HEK293 (cell line): ENCODE data around the gene DYDC1.

ENCODE experiments used
- CTCF ChIA-PET: fragments of 350-600 bp; formaldehyde crosslinking; extraction: SDS; loops from one replicate; lab custom pipeline; 2021; ENCODE audit warnings: antibody characterized with exemption; lab: Yijun Ruan, JAX
- POLR2A ChIA-PET: fragments of 300-600 bp; formaldehyde crosslinking; extraction: SDS; loops from one replicate; lab custom pipeline; 2020; ENCODE audit warnings: antibody characterized with exemption, inconsistent platforms; lab: Yijun Ruan, JAX
- H3K27ac ChIP-seq: fragments of 200-500 bp; sonication (Bioruptor generic); 2 replicates; pipeline ENCODE4 v1.5.1; 2014; ENCODE audit warnings: low read depth, low read length, control low read depth, inconsistent platforms; ENCODE audit errors: extremely low read depth
- H3K36me3 ChIP-seq, 2 experiments: fragments of 200-500 bp in 1 of 2; sonication (Bioruptor generic) in 1 of 2; 1 replicate in 1 of 2; 2 replicates in 1 of 2; pipeline ENCODE4 v1.5.1; 2014 to 2017; ENCODE audit warnings: inconsistent platforms in 2 of 2, low read length in 2 of 2; ENCODE audit not compliant: control insufficient read depth in 2 of 2, insufficient read depth in 1 of 2
- H3K4me1 ChIP-seq: fragments of 200-500 bp; sonication (Bioruptor generic); 2 replicates; pipeline ENCODE4 v1.5.1; 2014; ENCODE audit warnings: mild to moderate bottlenecking, low read length, inconsistent platforms; ENCODE audit not compliant: control insufficient read depth, insufficient read depth
- H3K4me3 ChIP-seq: 2 replicates; pipeline ENCODE4 v1.5.1; 2011; ENCODE audit warnings: low read depth, mild to moderate bottlenecking, control low read depth, low read length, moderate library complexity
- H3K9me3 ChIP-seq: fragments of 200-500 bp; sonication (Bioruptor generic); 2 replicates; pipeline ENCODE4 v1.5.1; 2014; ENCODE audit warnings: low read depth, low read length, inconsistent platforms; ENCODE audit not compliant: control insufficient read depth, insufficient read depth
- BCL11B ChIP-seq: fragments of 450-650 bp; formaldehyde crosslinking; IDR thresholded peaks from 2 replicates; pipeline ENCODE4 v1.5.1; 2016; ENCODE audit warnings: low read depth, missing biosample characterization, missing genetic modification characterization
- SCRT2 ChIP-seq: fragments of 450-650 bp; formaldehyde crosslinking; IDR thresholded peaks from 2 replicates; pipeline ENCODE4 v1.5.1; 2016; ENCODE audit warnings: missing biosample characterization, missing genetic modification characterization
- YY2 ChIP-seq: fragments of 450-650 bp; formaldehyde crosslinking; IDR thresholded peaks from 2 replicates; pipeline ENCODE4 v1.5.1; 2016; ENCODE audit warnings: missing biosample characterization, missing genetic modification characterization
- ZBTB21 ChIP-seq: fragments of 450-650 bp; formaldehyde crosslinking; IDR thresholded peaks from 2 replicates; pipeline ENCODE4 v1.5.1; 2017; ENCODE audit warnings: missing biosample characterization, missing genetic modification characterization
- ZBTB48 ChIP-seq: fragments of 450-650 bp; formaldehyde crosslinking; IDR thresholded peaks from 2 replicates; pipeline ENCODE4 v1.5.1; 2016; ENCODE audit warnings: missing biosample characterization, missing genetic modification characterization
- ZNF112 ChIP-seq: fragments of 450-650 bp; formaldehyde crosslinking; IDR thresholded peaks from 2 replicates; pipeline ENCODE4 v1.5.0; 2017; ENCODE audit warnings: missing biosample characterization, missing genetic modification characterization
- ZNF214 ChIP-seq: fragments of 450-650 bp; formaldehyde crosslinking; IDR thresholded peaks from 2 replicates; pipeline ENCODE4 v1.5.1; 2017; ENCODE audit warnings: missing biosample characterization, mild to moderate bottlenecking, missing genetic modification characterization, borderline replicate concordance
- ZNF292 ChIP-seq: fragments of 450-650 bp; formaldehyde crosslinking; IDR thresholded peaks from 2 replicates; pipeline ENCODE4 v1.5.1; 2016; ENCODE audit warnings: low read depth, missing biosample characterization, missing genetic modification characterization, borderline replicate concordance
- ZNF404 ChIP-seq: fragments of 450-650 bp; formaldehyde crosslinking; IDR thresholded peaks from 2 replicates; pipeline ENCODE4 v1.5.1; 2017; ENCODE audit warnings: missing biosample characterization, missing genetic modification characterization
- ZNF510 ChIP-seq: fragments of 450-650 bp; formaldehyde crosslinking; IDR thresholded peaks from 2 replicates; pipeline ENCODE4 v1.5.1; 2018; ENCODE audit warnings: mild to moderate bottlenecking, missing genetic modification characterization, missing biosample characterization; ENCODE audit not compliant: insufficient replicate concordance
- ZNF530 ChIP-seq: fragments of 450-650 bp; formaldehyde crosslinking; IDR thresholded peaks from 2 replicates; pipeline ENCODE4 v1.5.1; 2016; ENCODE audit warnings: low read depth, missing biosample characterization, missing genetic modification characterization
- ZNF544 ChIP-seq: fragments of 450-650 bp; formaldehyde crosslinking; IDR thresholded peaks from 2 replicates; pipeline ENCODE4 v1.5.0; 2017; ENCODE audit warnings: missing biosample characterization, missing genetic modification characterization
- ZNF571 ChIP-seq: fragments of 450-650 bp; formaldehyde crosslinking; IDR thresholded peaks from 2 replicates; pipeline ENCODE4 v1.5.0; 2017; ENCODE audit warnings: missing biosample characterization, missing genetic modification characterization
- ZNF654 ChIP-seq: fragments of 450-650 bp; formaldehyde crosslinking; IDR thresholded peaks from 2 replicates; pipeline ENCODE4 v1.5.1; 2016; ENCODE audit warnings: low read depth, missing biosample characterization, missing genetic modification characterization
- ZNF677 ChIP-seq: fragments of 450-650 bp; IDR thresholded peaks from 2 replicates; pipeline ENCODE4 v1.5.0; 2018; ENCODE audit warnings: missing biosample characterization, mild to moderate bottlenecking, missing genetic modification characterization, moderate library complexity
- ZNF704 ChIP-seq: fragments of 450-650 bp; formaldehyde crosslinking; IDR thresholded peaks from 2 replicates; pipeline ENCODE4 v1.5.1; 2016; ENCODE audit warnings: missing biosample characterization, missing genetic modification characterization
- ZNF830 ChIP-seq: fragments of 450-650 bp; IDR thresholded peaks from 2 replicates; pipeline ENCODE4 v1.5.0; 2018; ENCODE audit warnings: missing biosample characterization, missing genetic modification characterization, low read depth, mild to moderate bottlenecking, moderate library complexity

DYDC1 gene

GRCh38 chr10:80319725-80320290 is 36.7 kb downstream of the DYDC1 start:
- H3K4me3 ChIP-seq, result no peak overlapping the region
- TF ChIP-seq ZNF571 (no peak), ZNF292 (tag by site-specific recombination) (no peak)
- TF ChIP-seq, all 188 proteins: peak for 0
- Histone ChIP-seq H3K36me3 (no peaks in the 10 kb centered on the region), H3K4me1 (no peaks in the 10 kb centered on the region), H3K27ac (no peak overlapping the region), H3K9me3 (no peaks in the 10 kb centered on the region)
- ChIA-PET POLR2A (no interaction called here), CTCF (no interaction called here)

DNA sequence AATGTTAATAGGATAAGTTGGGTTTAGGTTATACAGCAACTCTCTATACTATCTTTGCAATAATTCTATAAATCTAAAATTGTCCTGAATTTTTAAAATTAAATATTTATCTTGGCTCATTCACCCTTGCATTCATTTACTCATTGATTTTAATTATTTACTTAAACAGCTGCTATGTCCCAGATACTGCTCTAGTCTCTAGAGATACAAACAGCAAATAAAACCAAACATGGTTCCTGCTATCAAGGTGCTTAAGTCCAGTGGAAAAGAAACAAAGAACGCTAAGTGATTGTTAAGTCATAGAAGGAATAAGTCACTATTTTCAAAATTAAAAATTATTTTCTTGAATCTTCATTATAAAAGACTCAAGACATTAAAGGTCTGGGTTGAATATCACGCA is 37.2 kb downstream of the DYDC1 start:
- Histone ChIP-seq H3K36me3 (no peaks in the 10 kb centered on the region), H3K4me3 (no peak overlapping the region), H3K4me1 (no peaks in the 10 kb centered on the region), H3K27ac (no peak overlapping the region), H3K9me3 (no peaks in the 10 kb centered on the region)
- TF ChIP-seq ZNF830 (tag by site-specific recombination) (no peak), ZNF544 (tag by site-specific recombination) (no peak), ZNF112 (tag by site-specific recombination) (no peak), ZNF404 (tag by site-specific recombination) (no peak)
- POLR2A ChIA-PET, result no interaction called here
- CTCF ChIA-PET, result no interaction called here

DNA sequence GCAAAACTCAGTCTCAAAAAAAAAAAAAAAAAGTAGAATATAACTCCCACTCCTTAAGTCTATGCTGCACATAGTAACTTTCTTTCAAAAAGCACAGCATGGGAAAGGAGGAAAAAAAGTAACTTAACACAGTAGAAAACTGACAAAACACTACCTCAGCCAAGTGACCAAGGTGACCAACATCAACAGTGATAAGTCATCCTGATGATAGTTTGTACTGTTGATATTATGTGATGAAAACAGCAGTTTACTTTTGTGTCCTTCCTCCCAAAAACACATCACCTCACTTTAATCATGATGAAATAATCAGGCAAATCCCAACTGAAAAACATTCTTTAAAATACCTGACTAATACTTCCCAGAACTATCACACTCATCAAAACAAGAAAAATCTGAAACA is 37.8 kb downstream of the DYDC1 start:
- Histone ChIP-seq H3K9me3 (no peaks in the 10 kb centered on the region), H3K4me3 (no peak overlapping the region), H3K36me3 (no peaks in the 10 kb centered on the region), H3K4me1 (no peaks in the 10 kb centered on the region), H3K27ac (no peak overlapping the region)
- ChIA-PET CTCF (no interaction called here), POLR2A (no interaction called here)
- TF ChIP-seq ZNF654, result no peak
- TF ChIP-seq ZNF214 (tag by site-specific recombination), result no peak
- TF ChIP-seq SCRT2 (tag by site-specific recombination), result no peak
- TF ChIP-seq YY2 (tag by site-specific recombination), result no peak
- no peak for TF ChIP-seq ZNF510 (tag by site-specific recombination)
- no peak for TF ChIP-seq ZNF544 (tag by site-specific recombination)

GRCh38 chr10:80315391-80315790 is 41.2 kb downstream of the DYDC1 start:
- H3K27ac ChIP-seq, result no peak overlapping the region
- POLR2A ChIA-PET, result no interaction called here
- TF ChIP-seq ZNF530 (tag by site-specific recombination) (no peak), ZBTB21 (tag by site-specific recombination) (no peak), ZBTB48 (tag by site-specific recombination) (no peak), ZNF677 (no peak), ZNF704 (no peak), BCL11B (tag by site-specific recombination) (no peak)
- TF ChIP-seq, all 188 proteins: peak for 0
- CTCF ChIA-PET, result no interaction called here
- H3K4me3 ChIP-seq, result no peak overlapping the region
- no peaks in the 10 kb centered on the region for H3K4me1 ChIP-seq
- no peaks in the 10 kb centered on the region for H3K36me3 ChIP-seq
- H3K9me3 ChIP-seq, result no peaks in the 10 kb centered on the region
